Muscle layer of colon (tissue), 2 donors: ENCODE results near the gene CDY2A.
"Not testable (repeated sequence)": the region's sequence is repeated elsewhere in the genome, so short reads cannot be mapped to it uniquely, and the experiment has no call there.

Experiments used
- H3K27ac ChIP-seq: one replicate; pipeline ENCODE4 v1.7.0; 2013; ENCODE audit warnings: low read depth, mild to moderate bottlenecking, low read length, moderate library complexity
- H3K27me3 ChIP-seq, 2 donors: one replicate each; pipeline ENCODE4 v1.7.0; 2013; ENCODE audit warnings: low read length in 2 of 2, mild to moderate bottlenecking in 2 of 2; ENCODE audit not compliant: insufficient read depth in 2 of 2, control insufficient read depth in 1 of 2
- H3K36me3 ChIP-seq: one replicate; pipeline ENCODE4 v1.7.0; 2013; ENCODE audit warnings: mild to moderate bottlenecking, low read length; ENCODE audit not compliant: insufficient read depth
- H3K4me1 ChIP-seq: one replicate; pipeline ENCODE4 v1.7.0; 2013; ENCODE audit warnings: mild to moderate bottlenecking, low read length; ENCODE audit not compliant: insufficient read depth
- H3K4me3 ChIP-seq, 2 donors: one replicate each; pipeline ENCODE4 v1.7.0; 2013; ENCODE audit warnings: low read length in 2 of 2, low read depth in 1 of 2, mild to moderate bottlenecking in 1 of 2, moderate library complexity in 1 of 2
- H3K9ac ChIP-seq: one replicate; pipeline ENCODE4 v1.7.0; 2013; ENCODE audit warnings: low read length
- H3K9me3 ChIP-seq: one replicate; pipeline ENCODE4 v1.7.0; 2013; ENCODE audit warnings: mild to moderate bottlenecking, low read length
- donor health status: abdominal sarcoma.
- donor health status: Adenocarcinoma of cecum.

The CDY2A gene

DNA sequence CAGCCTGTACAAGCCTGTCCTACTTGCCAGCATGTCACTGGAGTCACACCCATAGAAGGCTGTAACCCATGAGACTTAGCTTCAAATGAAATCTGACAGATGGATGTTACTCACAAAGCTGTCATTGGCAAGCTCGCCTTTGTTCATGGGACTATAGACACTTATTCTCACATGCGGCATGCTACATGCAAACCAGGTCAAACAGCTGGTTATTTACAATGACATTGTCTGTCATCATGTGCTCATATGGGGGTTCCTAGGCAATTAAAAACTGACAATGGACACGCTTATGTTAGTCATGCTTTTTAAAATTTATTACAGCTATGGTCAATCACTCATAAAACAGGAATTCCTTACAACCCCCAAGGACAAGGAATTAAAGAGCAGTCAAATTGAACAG, 30.9 kb downstream of the CDY2A start:
- H3K4me3 ChIP-seq, H3K27me3 ChIP-seq, H3K36me3 ChIP-seq, H3K4me1 ChIP-seq, H3K9me3 ChIP-seq, H3K27ac ChIP-seq, H3K9ac ChIP-seq: not testable (repeated sequence)

DNA sequence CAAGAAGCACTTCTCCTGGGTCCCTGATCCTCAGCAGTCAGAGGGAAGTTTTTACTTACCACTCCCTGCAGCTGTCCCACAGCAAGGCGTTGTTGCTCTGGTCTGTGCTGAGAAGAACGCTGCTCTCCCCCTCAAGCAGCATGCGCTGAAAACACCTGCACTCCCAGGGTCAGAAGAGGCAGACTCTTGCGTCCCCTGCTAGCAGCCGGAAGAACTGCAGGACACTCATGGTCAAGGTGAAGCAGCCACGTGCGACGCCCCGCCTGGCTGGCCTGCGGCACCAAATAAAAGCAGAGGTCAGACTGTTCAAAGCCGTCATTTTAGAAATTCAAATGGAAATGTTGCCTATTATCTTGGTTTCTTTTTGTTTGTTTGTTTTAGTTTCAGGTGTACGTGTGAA, 47.9 kb downstream of the CDY2A start:
- not testable (repeated sequence) for H3K36me3 ChIP-seq, H3K9me3 ChIP-seq, H3K27me3 ChIP-seq, H3K27ac ChIP-seq, H3K9ac ChIP-seq, H3K4me3 ChIP-seq, H3K4me1 ChIP-seq
